Activated T-cell treated with anti-CD3 and anti-CD28 coated beads for 1 hour (primary cell): Measurements from ENCODE around the gene SEMG2.

Source experiments
- DNase-seq: peaks from one replicate; pipeline ENCODE4 v3.0.0-alpha.2; 2020; ENCODE audit warnings: low read depth

SEMG2 gene

GRCh38 chr20:45230631-45231030 is 9.5 kb downstream of the SEMG2 start:
- no peak for DNase-seq

DNA sequence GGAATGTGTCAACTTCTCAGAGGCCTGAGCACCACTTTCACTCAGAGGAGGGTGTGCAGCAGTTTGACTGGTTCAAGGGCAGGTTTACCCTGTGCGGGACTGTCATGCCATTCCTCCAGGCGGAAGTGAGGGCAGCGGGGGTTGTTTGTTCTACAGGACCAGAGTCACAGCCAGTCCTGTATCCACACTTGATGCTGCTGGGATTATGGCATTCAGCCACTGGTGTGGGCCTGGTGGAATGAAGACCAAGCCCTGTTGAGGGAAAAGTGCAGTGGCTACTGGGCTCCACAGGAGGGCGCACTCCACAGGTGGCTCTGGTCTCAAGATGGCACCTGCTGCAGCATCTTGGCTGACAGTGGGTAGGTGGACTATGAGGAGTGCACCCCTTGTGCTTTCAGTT is 14.8 kb downstream of the SEMG2 start:
- DNase-seq, result no peak

DNA sequence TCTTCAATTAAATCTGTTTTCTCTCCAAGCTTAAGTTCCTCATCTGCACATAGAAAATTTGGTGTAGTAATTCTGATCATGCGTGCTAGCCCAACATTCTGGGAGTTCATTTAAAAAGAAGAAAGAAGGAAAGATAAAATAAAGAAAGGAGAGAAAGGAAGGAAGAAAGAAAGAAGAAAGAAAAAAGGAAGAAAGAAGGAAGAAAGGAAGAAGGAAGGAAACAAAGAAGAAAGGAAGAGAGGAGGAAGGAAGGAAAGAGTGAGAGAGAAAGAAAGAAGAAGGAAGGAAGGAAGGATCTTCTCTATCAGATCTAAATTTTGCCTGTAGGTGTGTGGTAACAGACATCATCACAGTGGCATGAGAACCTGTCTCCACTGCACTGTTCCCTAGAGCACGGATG is 17.0 kb downstream of the SEMG2 start:
- DNase-seq, result no peak

GRCh38 chr20:45246109-45246508 is 24.9 kb downstream of the SEMG2 start:
- no peak for DNase-seq

GRCh38 chr20:45247865-45248264 is 26.7 kb downstream of the SEMG2 start:
- no peak for DNase-seq

DNA sequence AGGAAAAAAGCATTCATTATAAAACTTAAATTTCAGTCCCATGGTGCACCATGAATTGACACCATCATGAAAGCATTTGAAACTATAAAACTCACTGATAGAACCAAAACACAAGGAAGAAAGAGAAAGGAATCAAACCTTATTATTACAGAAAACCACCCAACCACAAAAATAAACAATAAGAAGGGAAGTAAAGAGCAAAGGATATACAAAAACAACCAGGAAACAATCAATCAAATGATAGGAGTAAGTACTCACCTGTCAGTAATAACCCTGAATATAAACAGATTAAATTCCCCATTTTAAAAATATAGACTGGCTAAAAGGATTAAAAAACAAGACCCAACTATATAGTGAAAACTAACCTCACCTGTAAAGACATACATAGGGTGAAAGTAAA is 27.4 kb downstream of the SEMG2 start:
- no peak for DNase-seq

- DNase-seq, result no peak
These were observed 30.8 kb downstream of the SEMG2 start for GRCh38 chr20:45251884-45252560.

DNA sequence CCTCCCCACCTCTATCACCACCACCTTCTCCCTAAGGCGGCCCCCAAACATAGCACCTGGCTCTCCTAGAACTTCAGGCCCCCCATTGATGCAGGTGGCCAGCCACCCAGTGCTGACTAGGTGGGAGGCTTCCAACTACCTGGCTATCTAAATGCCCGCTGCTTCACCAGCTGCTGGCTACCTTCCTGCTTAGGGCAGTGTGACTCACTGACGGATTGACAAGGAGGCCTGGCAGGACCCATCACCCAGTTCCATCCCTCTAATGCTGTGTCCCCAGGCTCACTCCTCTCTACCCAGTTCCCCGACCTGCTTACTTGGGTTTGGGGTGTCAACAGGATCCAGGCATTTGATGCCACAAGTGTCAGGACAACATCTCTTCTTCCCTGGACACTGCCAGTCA is 32.1 kb downstream of the SEMG2 start:
- DNase-seq, result no peak

- no peak for DNase-seq
These were observed 33.5 kb downstream of the SEMG2 start, which contains the start of gene SLPI for GRCh38 chr20:45254383-45255262. SLPI (minus strand) TSS chr20:45254564; CDS start chr20:45254543, 21 bp downstream.

DNA sequence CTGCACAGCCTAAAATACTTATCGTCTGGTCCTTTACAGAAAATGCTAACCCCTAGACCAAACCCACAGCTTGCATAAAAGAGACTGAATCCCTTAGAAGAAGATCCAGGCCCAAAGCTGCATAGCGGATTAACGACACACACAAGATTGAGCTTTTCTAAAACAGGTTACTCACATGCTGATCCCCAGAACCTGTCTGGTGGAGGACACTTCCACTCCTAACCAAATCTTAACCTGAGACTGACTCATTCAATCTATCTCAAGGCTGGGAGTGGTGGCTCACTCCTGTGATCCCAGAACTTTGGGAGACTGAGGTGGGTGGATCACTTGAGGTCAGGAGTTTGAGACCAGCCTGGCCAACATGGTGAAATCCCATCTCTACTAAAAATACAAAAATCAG is 36.0 kb downstream of the SEMG2 start:
- DNase-seq, result no peak

DNA sequence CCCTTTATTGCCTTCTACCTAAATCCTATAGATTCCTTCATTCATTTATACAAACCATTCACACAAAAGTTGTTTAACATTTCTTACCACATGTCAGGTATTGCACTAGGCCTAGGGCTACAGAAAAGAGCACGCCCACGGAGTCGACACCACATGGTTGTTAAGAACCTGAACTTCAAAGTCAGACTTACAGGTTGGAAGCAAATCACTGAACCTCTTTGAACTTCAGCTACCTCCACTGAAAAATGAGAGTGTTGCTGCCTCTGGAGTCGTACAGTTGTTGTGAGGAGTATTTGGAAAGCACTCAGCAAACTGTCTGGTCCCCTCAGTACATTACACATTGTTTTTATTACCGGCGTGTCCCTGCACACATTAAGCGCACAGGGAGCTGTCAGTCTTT is 36.5 kb downstream of the SEMG2 start:
- no peak for DNase-seq

DNA sequence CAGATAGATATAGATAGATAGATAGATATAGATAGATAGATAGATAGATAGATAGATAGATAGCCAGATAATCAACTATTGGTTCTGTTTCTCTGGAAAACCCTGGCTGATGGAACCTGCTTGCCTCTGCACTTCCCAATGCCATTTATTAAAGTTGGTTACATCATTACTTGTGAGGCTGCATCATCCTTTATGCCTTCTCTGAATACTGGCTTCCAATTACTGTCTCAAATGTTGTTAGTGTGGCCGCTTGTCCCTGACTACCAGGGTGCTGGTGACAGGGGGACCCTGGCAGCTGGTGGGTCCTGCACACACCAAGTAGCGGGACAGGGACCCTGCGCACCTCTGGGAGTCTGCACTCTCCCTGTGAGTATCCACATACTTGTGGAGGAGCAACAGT is 37.1 kb downstream of the SEMG2 start:
- DNase-seq, result no peak

DNA sequence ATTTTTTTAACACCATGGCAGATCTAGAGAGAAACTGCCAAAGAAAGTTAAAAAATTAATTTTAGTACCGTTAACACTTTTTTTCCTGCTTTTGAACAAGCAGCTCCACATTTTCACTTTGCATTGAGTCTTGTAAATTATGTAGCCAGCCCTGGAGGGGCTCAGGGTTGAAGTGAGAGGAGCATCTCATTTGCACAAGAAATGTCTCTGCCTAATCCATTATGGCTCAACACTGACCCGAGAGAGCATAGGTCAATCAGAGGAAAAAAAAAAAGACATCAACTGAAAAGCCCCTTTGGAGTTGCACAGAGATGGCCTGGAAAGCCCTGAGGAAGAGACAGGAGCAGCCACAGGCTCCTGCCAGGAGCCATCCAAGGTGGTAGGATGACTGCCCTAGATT is 37.5 kb downstream of the SEMG2 start:
- DNase-seq, result no peak

GRCh38 chr20:45263556-45264266 is 42.5 kb downstream of the SEMG2 start:
- DNase-seq, result no peak

- no peak for DNase-seq
These were observed 45.8 kb downstream of the SEMG2 start for GRCh38 chr20:45266977-45267376.

- no peak for DNase-seq
These were observed 47.4 kb downstream of the SEMG2 start for GRCh38 chr20:45268531-45268930.

DNA sequence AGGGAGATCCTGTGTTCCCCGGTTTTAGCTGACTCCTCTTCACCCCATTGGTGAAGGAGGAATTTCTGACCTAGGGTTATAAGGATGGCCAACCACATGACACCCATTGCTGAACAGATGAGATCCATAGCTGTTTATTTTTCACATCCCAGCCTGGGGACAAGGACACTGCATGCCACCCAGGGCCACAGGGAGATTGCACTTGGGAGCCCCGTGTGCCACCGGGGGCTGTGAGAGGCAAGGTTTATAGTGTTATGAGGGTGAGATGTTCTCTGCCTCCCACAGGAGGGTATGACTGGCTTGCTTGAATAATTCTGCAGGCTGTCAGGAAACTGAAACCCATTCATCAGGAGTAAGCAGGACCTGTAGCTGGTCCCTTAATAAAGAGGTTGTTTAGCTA is 47.9 kb downstream of the SEMG2 start:
- no peak for DNase-seq

- DNase-seq, result no peak
These were observed 48.6 kb downstream of the SEMG2 start for GRCh38 chr20:45269754-45270270.
